Osteocyte (in vitro differentiated cells): Measurements from ENCODE around the gene ABAT. TPM values are rescaled to one million over a fixed set of nuclear protein-coding genes. Genes with fewer than 3 reads are reported as not detected.
"Not testable (repeated sequence)": the region's sequence is repeated elsewhere in the genome, so short reads cannot be mapped to it uniquely, and the experiment has no call there.

Source experiments
- DNase-seq: peaks from one replicate; pipeline ENCODE4 v3.0.0; 2021; ENCODE audit warnings: mixed read lengths; ENCODE audit not compliant: unreplicated experiment; ENCODE audit errors: extremely low spot score
- H3K27ac Mint-ChIP-seq: one replicate; pipeline ENCODE4 v1.8.0; 2021; ENCODE audit warnings: mild to moderate bottlenecking, mixed read lengths; ENCODE audit not compliant: unreplicated experiment
- H3K27me3 Mint-ChIP-seq: one replicate; pipeline ENCODE4 v1.8.0; 2021; ENCODE audit warnings: mixed read lengths; ENCODE audit not compliant: unreplicated experiment
- H3K36me3 Mint-ChIP-seq: one replicate; pipeline ENCODE4 v1.8.0; 2021; ENCODE audit warnings: mixed read lengths; ENCODE audit not compliant: unreplicated experiment
- H3K4me1 Mint-ChIP-seq: one replicate; pipeline ENCODE4 v1.8.0; 2021; ENCODE audit warnings: mixed read lengths; ENCODE audit not compliant: unreplicated experiment
- H3K4me3 Mint-ChIP-seq: one replicate; pipeline ENCODE4 v1.8.0; 2021; ENCODE audit warnings: mild to moderate bottlenecking, moderate library complexity, mixed read lengths; ENCODE audit not compliant: unreplicated experiment
- H3K9me3 Mint-ChIP-seq: one replicate; pipeline ENCODE4 v1.8.0; 2021; ENCODE audit warnings: mixed read lengths; ENCODE audit not compliant: unreplicated experiment
- CTCF ChIP-seq: fragments of 200-600 bp; sonication (generic); IDR thresholded peaks from 2 replicates; pipeline ENCODE4 v1.5.0; 2021; ENCODE audit warnings: antibody characterized with exemption, mild to moderate bottlenecking, moderate library complexity
- total RNA-seq: library from RNA; stranded (reverse); gene quantifications from 2 replicates; pipeline ENCODE4 v1.2.1, GENCODE V29; 2021

ABAT gene
- total RNA-seq, 1 donor from 2014 or later: 3.0 TPM

GRCh38 chr16:8704098-8704497 lies 29.7 kb downstream of the ABAT start:
- DNase-seq: no peak
- Mint-ChIP-seq H3K36me3 (no peaks in the 10 kb centered on the region), H3K27ac (no peak overlapping the region), H3K27me3 (no peaks in the 10 kb centered on the region), H3K9me3 (no peaks in the 10 kb centered on the region), H3K4me3 (no peak overlapping the region), H3K4me1 (no peaks in the 10 kb centered on the region)
- TF ChIP-seq CTCF: no peak

DNA sequence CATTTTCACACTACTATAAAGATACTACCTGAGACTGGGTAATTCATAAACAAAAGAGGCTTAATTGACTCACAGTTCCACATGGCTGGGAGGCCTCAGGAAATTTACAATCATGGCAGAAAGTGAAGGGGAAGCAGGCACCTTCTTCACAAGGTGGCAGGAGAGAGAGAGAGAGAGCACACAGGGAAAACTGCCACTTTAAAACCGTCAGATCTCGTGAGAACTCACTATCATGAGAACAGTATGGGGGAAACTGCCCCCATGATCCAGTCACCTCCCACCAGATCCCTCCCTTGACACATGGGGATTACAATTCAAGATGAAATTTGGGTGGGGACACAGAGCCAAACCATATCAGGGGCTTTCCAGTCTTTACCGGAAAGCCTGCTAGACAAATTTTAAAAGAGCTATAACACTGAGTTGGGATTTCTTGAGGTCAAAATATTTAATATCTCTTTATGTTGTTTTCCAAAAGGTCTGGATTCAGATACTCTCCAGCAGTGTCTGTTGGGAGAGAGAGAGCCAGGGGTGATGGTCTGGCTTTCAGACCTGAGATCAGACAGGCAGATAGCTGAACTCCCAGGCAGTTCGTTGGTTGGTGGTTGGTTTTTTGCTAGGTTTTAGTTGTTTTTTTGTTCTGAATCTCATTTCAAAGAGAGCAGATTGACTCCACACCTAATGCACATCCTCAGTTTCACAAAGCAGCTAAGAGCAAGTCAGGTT lies 30.8 kb downstream of the ABAT start:
- not testable (repeated sequence) for H3K36me3 Mint-ChIP-seq, H3K4me3 Mint-ChIP-seq, H3K4me1 Mint-ChIP-seq, DNase-seq, H3K27me3 Mint-ChIP-seq, H3K9me3 Mint-ChIP-seq, H3K27ac Mint-ChIP-seq

DNA sequence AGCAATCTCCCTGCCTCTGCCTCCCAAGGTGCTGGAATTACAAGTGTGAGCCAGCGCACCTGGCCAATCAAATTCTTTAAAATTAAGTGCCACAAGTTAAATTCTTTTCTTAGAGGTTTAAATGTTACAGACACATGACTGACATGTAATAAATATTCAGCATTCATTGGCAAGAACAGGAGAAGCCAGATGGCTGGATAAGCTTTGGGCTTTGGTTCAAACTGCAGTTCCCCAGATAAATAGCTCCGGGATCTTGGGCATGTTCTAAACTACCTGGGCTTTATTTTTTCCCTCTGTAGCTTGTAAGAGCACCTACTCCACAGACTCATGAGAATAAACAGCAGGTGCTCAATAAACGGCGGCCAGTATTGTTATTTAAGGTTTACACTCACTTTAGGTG lies 34.1 kb downstream of the ABAT start:
- H3K4me3 Mint-ChIP-seq: no peak overlapping the region
- no peaks in the 10 kb centered on the region for H3K4me1 Mint-ChIP-seq
- DNase-seq: no peak
- H3K9me3 Mint-ChIP-seq: no peaks in the 10 kb centered on the region
- no peak for TF ChIP-seq CTCF
- H3K27ac Mint-ChIP-seq: no peak overlapping the region
- H3K36me3 Mint-ChIP-seq: no peaks in the 10 kb centered on the region
- peaks cover 8% of the 10 kb centered on the region for H3K27me3 Mint-ChIP-seq

GRCh38 chr16:8712589-8713361 lies 38.4 kb downstream of the ABAT start:
- H3K9me3 Mint-ChIP-seq: peaks cover 1% of the 10 kb centered on the region
- peaks cover 12% of the 10 kb centered on the region for H3K27me3 Mint-ChIP-seq
- DNase-seq: no peak
- no peaks in the 10 kb centered on the region for H3K4me1 Mint-ChIP-seq
- H3K36me3 Mint-ChIP-seq: no peaks in the 10 kb centered on the region
- no peak for TF ChIP-seq CTCF
- H3K4me3 Mint-ChIP-seq: no peak overlapping the region
- H3K27ac Mint-ChIP-seq: no peak overlapping the region

DNA sequence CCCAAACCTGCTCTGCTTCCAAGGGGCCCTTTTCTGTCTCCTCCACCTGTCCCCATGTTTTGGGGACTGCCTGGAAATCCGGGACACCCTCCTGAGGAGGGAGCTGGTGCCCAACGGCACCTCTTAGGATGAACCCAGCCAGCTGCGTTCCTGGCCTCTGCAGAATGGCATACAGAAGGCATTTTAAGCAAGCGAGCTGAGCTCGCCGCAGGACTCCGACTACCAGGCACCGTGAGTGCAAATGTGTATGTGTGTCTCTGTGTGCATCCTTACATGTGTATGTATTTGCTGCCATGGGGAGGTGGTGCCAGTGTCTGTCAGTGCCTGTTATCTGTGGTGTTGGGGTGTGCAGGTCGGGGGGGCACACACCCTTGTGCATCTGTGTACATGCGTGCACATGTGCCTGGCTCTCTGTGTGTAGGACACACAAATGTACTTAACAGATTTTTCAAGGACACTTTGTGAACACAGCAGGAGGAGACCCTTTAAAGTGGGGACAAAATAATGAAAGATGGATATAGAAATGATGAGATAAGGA lies 39.3 kb downstream of the ABAT start:
- Mint-ChIP-seq H3K4me3 (no peak overlapping the region), H3K4me1 (no peaks in the 10 kb centered on the region), H3K27me3 (peaks cover 12% of the 10 kb centered on the region)

More for the DNA sequence above, 39.3 kb downstream of the ABAT start:
- H3K9me3 Mint-ChIP-seq: peaks cover 4% of the 10 kb centered on the region
- no peak for TF ChIP-seq CTCF
- H3K36me3 Mint-ChIP-seq: no peaks in the 10 kb centered on the region
- H3K27ac Mint-ChIP-seq: no peak overlapping the region
- no peak for DNase-seq
